K562 (cell line): ENCODE results near the gene PPP1R13B. TPM values are rescaled to one million over a fixed set of nuclear protein-coding genes. Genes with fewer than 3 reads are reported as not detected.

ENCODE experiments used
- ATAC-seq: fragments of 200-7000 bp; cut with Tn5 transposase; 3 replicates; pipeline ENCODE4 v1.9.1; 2020; ENCODE audit warnings: moderate library complexity
- BruUV-seq: library from RNA; stranded (reverse); fragments of 400-500 nt; replicated peaks from 2 replicates; lab custom pipeline; 2021; lab: Mats Ljungman, UMichigan
- CTCF ChIA-PET: fragments of 300-600 bp; formaldehyde crosslinking; extraction: SDS; loops from one replicate; lab custom pipeline; 2021; ENCODE audit warnings: low intra/inter-chr PET ratio; lab: Yijun Ruan, JAX
- POLR2A ChIA-PET: fragments of 300-600, 350-650 bp; sonication (Branson Sonifier 250); formaldehyde crosslinking; extraction: SDS; loops from one replicate; lab custom pipeline; 2021; ENCODE audit warnings: antibody characterized with exemption, inconsistent platforms; lab: Yijun Ruan, JAX
- DNase-seq, 4 experiments: peaks; one replicate each; pipeline versions ENCODE4 v3.0.0 to v3.0.0-alpha.2; 2011 to 2018; ENCODE audit warnings: low spot score in 3 of 4, mixed read lengths in 3 of 4; ENCODE audit errors: extremely low read depth in 1 of 4
- FAIRE-seq: peaks from 2 replicates; lab custom pipeline; 2011; peaks lifted over from hg19 to GRCh38; lab: Jason Lieb, UNC
- H2AFZ ChIP-seq: 2 replicates; pipeline ENCODE4 v1.6.0; 2011; ENCODE audit warnings: low read depth, low read length, control low read depth, inconsistent platforms
- H3K27ac ChIP-seq: fragments of 200-600 bp; 3 replicates; pipeline ENCODE4 v1.8.0; 2011; ENCODE audit warnings: low read depth, mild to moderate bottlenecking, control low read depth, inconsistent platforms, low read length, moderate library complexity, mixed read lengths; ENCODE audit errors: extremely low read depth
- H3K27me3 ChIP-seq, 2 experiments: fragments of 300-600 bp in 1 of 2; 2 replicates in 1 of 2; 3 replicates in 1 of 2; pipeline versions ENCODE4 v1.6.0 to v1.8.0; 2011; ENCODE audit warnings: inconsistent platforms in 2 of 2, low read length in 2 of 2, mild to moderate bottlenecking in 1 of 2, mixed read lengths in 1 of 2, moderate library complexity in 1 of 2; ENCODE audit not compliant: control insufficient read depth in 2 of 2, insufficient read depth in 2 of 2
- H3K36me3 ChIP-seq: fragments of 300-600 bp; 3 replicates; pipeline ENCODE4 v1.8.0; 2011; ENCODE audit warnings: mild to moderate bottlenecking, low read length, inconsistent platforms; ENCODE audit not compliant: control insufficient read depth, insufficient read depth
- H3K4me1 ChIP-seq, 2 experiments: fragments of 200-600 bp in 1 of 2; replicated peaks in 1 of 2; 2 replicates in 1 of 2; 3 replicates in 1 of 2; pipeline versions ENCODE4 v1.5.1 to v1.8.0; 2011; ENCODE audit warnings: inconsistent platforms in 2 of 2, low read length in 2 of 2, mild to moderate bottlenecking in 1 of 2, mixed read lengths in 1 of 2, moderate library complexity in 1 of 2; ENCODE audit not compliant: control insufficient read depth in 2 of 2, insufficient read depth in 2 of 2
- H3K4me2 ChIP-seq: 2 replicates; pipeline ENCODE4 v1.6.1; 2011; ENCODE audit warnings: low read length, control low read depth, inconsistent platforms, mixed read lengths; ENCODE audit not compliant: insufficient read depth
- H3K4me3 ChIP-seq: fragments of 200-600 bp; sonication (generic), shearing (Covaris generic); 2 replicates; pipeline ENCODE4 v1.5.1; 2016; ENCODE audit warnings: control low read depth, inconsistent platforms
- H3K79me2 ChIP-seq: fragments of 200-600 bp; 3 replicates; pipeline ENCODE4 v1.8.0; 2011; ENCODE audit warnings: low read length, inconsistent platforms; ENCODE audit not compliant: control insufficient read depth, insufficient read depth
- H3K9ac ChIP-seq, 2 experiments: 2 replicates each; pipeline versions ENCODE4 v1.6.0 to v1.6.1; 2011; ENCODE audit warnings: low read depth in 2 of 2, low read length in 2 of 2, control low read depth in 1 of 2, inconsistent platforms in 1 of 2, mild to moderate bottlenecking in 1 of 2, mixed read lengths in 1 of 2; ENCODE audit not compliant: insufficient read depth in 1 of 2
- H3K9me1 ChIP-seq: one replicate; pipeline ENCODE4 v1.6.0; 2011; ENCODE audit warnings: inconsistent platforms, mild to moderate bottlenecking, low read length, moderate library complexity; ENCODE audit not compliant: control insufficient read depth, insufficient read depth
- H3K9me3 ChIP-seq: replicated peaks from 2 replicates; pipeline ENCODE4 v1.5.1; 2011; ENCODE audit warnings: low read depth, low read length, inconsistent platforms; ENCODE audit not compliant: control insufficient read depth, insufficient read depth
- H4K20me1 ChIP-seq: replicated peaks from 2 replicates; pipeline ENCODE4 v1.6.1; 2011; ENCODE audit warnings: low read length, inconsistent platforms, mixed read lengths; ENCODE audit not compliant: control insufficient read depth, insufficient read depth
- GATAD2B ChIP-seq: fragments of 450-650 bp; IDR thresholded peaks from 2 replicates; pipeline ENCODE4 v1.6.1; 2017; ENCODE audit warnings: mild to moderate bottlenecking, borderline replicate concordance
- MAFG ChIP-seq: fragments of 450-650 bp; conservative IDR thresholded peaks from 2 replicates; pipeline ENCODE4 v1.6.1; 2016; ENCODE audit warnings: missing genetic modification characterization, missing compliant biosample characterization
- MYNN ChIP-seq, 2 experiments: sonication (generic); formaldehyde crosslinking in 1 of 2; IDR thresholded peaks; 2 replicates each; pipeline versions ENCODE4 v1.5.0 to v1.6.1; 2016 to 2020; ENCODE audit warnings: antibody characterized with exemption in 1 of 2, missing genetic modification reagents in 1 of 2
- NCOA4 ChIP-seq: fragments of 450-650 bp; IDR thresholded peaks from 2 replicates; pipeline ENCODE4 v1.6.1; 2018; ENCODE audit warnings: mild to moderate bottlenecking; ENCODE audit not compliant: partially characterized antibody
- NFXL1 ChIP-seq: fragments of 450-650 bp; formaldehyde crosslinking; IDR thresholded peaks from 2 replicates; pipeline ENCODE4 v1.4.0; 2021; ENCODE audit warnings: mild to moderate bottlenecking
- SMC3 ChIP-seq: conservative IDR thresholded peaks from 2 replicates; pipeline ENCODE4 v1.6.1; 2011; ENCODE audit warnings: low read depth, low read length, improper control_type of control experiment; ENCODE audit not compliant: insufficient read depth
- ZNF408 ChIP-seq: fragments of 250-450 bp; sonication (Bioruptor Pico); IDR thresholded peaks from 2 replicates; pipeline ENCODE4 v1.4.0; 2020; ENCODE audit warnings: low read depth, mild to moderate bottlenecking, moderate library complexity
- ZNF644 ChIP-seq: fragments of 200-800 bp; sonication (Bioruptor generic); IDR thresholded peaks from 2 replicates; pipeline ENCODE4 v1.6.1; 2016; ENCODE audit warnings: low read depth, missing genetic modification characterization, missing compliant biosample characterization
- ZNF764 ChIP-seq: fragments of 250-450 bp; sonication (Bioruptor Pico); IDR thresholded peaks from 2 replicates; pipeline ENCODE4 v1.4.0; 2020; ENCODE audit warnings: low read depth, mild to moderate bottlenecking, moderate library complexity
- WGBS: fragments of 100-300 bp; shearing (Covaris generic); methylation state at CpG from one replicate; pipeline ENCODE4 v1.1.6; 2016; ENCODE audit warnings: low coverage, mixed read lengths; ENCODE audit not compliant: insufficient coverage; ENCODE audit errors: missing lambda C conversion rate; 5-methylcytosine and 5-hydroxymethylcytosine counted together
- in situ Hi-C: fragments of 300-500 bp; cut with MboI; formaldehyde crosslinking; loops from 4 replicates; pipeline ENCODE4 v1.15.0; 2018; ENCODE audit warnings: inconsistent platforms, mixed read lengths
- intact Hi-C: fragments of 100-400 bp; cut with micrococcal nuclease; formaldehyde crosslinking; loops from 2 replicates; pipeline ENCODE4 v1.14.2; 2022
- polyA plus RNA-seq, 8 experiments: library from polyadenylated mRNA; depleted of rRNA in 4 of 8; stranded (reverse) in 5 of 8; unstranded in 3 of 8; fragments of >200 nt; fragmentation: Nextera tagmentation in 2 of 8; fragmentation: Illumina TruSeq in 1 of 8; extraction: Ambion mirVana in 2 of 8; extraction: Trizol in 1 of 8; gene quantifications; 2 replicates each; pipeline versions ENCODE4 v1.2.1 to v1.2.3, GENCODE V29; 2011 to 2014; ENCODE audit warnings: inconsistent platforms in 1 of 8, missing spikeins in 1 of 8
- total RNA-seq, 7 experiments: library from RNA; depleted of rRNA in 6 of 7; stranded (reverse); fragments of >200 nt in 6 of 7; fragmentation: Illumina TruSeq in 2 of 7; extraction: Trizol in 2 of 7; gene quantifications; 2 replicates each; pipeline versions ENCODE4 v1.2.1 to v1.2.3, GENCODE V29; 2011 to 2021; ENCODE audit warnings: low replicate concordance in 1 of 7
- TF ChIP-seq, protein P1 (sequence below): fragments of 450-650 bp; IDR thresholded peaks from 2 replicates; pipeline ENCODE4 v1.6.1; 2016
- TF ChIP-seq, protein P2 (sequence below): fragments of 250-450 bp; sonication (Bioruptor Pico); IDR thresholded peaks from 2 replicates; pipeline ENCODE4 v1.6.1; 2021; ENCODE audit warnings: mild to moderate bottlenecking
- TF ChIP-seq, protein P3 (sequence below): sonication (generic); formaldehyde crosslinking; IDR thresholded peaks from 2 replicates; pipeline ENCODE4 v1.8.0; 2023; ENCODE audit warnings: mild to moderate bottlenecking, missing genetic modification reagents

PPP1R13B gene
- total and polyA plus RNA-seq, 9 of the 15 experiments (the other 6 are each of a cell fraction or from before 2014, with no cell fraction given), result 0.03 to 1.7 (median 0.15) TPM

DNA sequence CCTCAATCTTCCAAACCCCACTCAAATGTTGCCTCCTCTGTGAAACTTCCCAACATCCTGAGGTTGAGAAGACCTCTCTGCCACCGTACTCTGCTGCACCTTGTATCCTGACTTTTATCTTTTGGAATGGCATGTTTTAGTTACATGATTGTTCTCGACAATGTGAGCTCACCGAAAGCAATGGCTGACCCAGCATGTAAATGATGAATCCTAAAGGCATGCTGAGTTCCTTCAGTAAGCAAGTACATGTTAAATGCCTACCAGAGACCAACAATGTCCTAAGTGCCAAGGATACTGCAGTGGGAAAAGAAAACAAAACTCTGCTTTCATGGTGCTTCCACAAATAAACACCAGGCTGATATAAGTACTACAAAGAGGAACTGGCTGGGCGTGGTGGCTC lies 13.7 kb downstream of the PPP1R13B start:
- Histone ChIP-seq H3K4me1 (no peaks in the 10 kb centered on the region), H3K27me3 (peaks cover 2 to 13% of the 10 kb centered on the region in 2 experiments; a peak in 2 of 5 replicates), H3K79me2 (no peaks in the 10 kb centered on the region), H3K27ac (no peak overlapping the region), H3K4me2 (no peak overlapping the region), H3K9ac (no peak overlapping the region), H4K20me1 (no peaks in the 10 kb centered on the region), H3K36me3 (no peaks in the 10 kb centered on the region), H2AFZ (no peak overlapping the region), H3K9me1 (no peaks in the 10 kb centered on the region), H3K9me3 (no peaks in the 10 kb centered on the region), H3K4me3 (no peak overlapping the region)
- FAIRE-seq (no peak), ATAC-seq (no peak), DNase-seq (no peak)
- BruUV-seq, result no TSS peak
- POLR2A ChIA-PET, result no interaction called here
- intact Hi-C loops, result no loop called here
- TF ChIP-seq SMC3 (no peak), GATAD2B (no peak), ZNF764 (CRISPR knock-in tag) (no peak), MYNN (IDR thresholded peaks at IDR 0.05) (no peak), MYNN (CRISPR knock-in tag; IDR thresholded peaks at IDR 0.05) (no peak), ZNF644 (no peak), NFXL1 (CRISPR knock-in tag) (no peak), ZNF408 (no peak), NCOA4 (no peak), MAFG (no peak)
- TF ChIP-seq, protein P1, sequence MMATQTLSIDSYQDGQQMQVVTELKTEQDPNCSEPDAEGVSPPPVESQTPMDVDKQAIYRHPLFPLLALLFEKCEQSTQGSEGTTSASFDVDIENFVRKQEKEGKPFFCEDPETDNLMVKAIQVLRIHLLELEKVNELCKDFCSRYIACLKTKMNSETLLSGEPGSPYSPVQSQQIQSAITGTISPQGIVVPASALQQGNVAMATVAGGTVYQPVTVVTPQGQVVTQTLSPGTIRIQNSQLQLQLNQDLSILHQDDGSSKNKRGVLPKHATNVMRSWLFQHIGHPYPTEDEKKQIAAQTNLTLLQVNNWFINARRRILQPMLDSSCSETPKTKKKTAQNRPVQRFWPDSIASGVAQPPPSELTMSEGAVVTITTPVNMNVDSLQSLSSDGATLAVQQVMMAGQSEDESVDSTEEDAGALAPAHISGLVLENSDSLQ, result no peak
- TF ChIP-seq, protein P2, sequence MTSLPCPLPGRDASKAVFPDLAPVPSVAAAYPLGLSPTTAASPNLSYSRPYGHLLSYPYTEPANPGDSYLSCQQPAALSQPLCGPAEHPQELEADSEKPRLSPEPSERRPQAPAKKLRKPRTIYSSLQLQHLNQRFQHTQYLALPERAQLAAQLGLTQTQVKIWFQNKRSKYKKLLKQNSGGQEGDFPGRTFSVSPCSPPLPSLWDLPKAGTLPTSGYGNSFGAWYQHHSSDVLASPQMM (CRISPR knock-in tag), result no peak
- TF ChIP-seq, protein P3, sequence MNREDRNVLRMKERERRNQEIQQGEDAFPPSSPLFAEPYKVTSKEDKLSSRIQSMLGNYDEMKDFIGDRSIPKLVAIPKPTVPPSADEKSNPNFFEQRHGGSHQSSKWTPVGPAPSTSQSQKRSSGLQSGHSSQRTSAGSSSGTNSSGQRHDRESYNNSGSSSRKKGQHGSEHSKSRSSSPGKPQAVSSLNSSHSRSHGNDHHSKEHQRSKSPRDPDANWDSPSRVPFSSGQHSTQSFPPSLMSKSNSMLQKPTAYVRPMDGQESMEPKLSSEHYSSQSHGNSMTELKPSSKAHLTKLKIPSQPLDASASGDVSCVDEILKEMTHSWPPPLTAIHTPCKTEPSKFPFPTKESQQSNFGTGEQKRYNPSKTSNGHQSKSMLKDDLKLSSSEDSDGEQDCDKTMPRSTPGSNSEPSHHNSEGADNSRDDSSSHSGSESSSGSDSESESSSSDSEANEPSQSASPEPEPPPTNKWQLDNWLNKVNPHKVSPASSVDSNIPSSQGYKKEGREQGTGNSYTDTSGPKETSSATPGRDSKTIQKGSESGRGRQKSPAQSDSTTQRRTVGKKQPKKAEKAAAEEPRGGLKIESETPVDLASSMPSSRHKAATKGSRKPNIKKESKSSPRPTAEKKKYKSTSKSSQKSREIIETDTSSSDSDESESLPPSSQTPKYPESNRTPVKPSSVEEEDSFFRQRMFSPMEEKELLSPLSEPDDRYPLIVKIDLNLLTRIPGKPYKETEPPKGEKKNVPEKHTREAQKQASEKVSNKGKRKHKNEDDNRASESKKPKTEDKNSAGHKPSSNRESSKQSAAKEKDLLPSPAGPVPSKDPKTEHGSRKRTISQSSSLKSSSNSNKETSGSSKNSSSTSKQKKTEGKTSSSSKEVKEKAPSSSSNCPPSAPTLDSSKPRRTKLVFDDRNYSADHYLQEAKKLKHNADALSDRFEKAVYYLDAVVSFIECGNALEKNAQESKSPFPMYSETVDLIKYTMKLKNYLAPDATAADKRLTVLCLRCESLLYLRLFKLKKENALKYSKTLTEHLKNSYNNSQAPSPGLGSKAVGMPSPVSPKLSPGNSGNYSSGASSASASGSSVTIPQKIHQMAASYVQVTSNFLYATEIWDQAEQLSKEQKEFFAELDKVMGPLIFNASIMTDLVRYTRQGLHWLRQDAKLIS (CRISPR knock-in tag), result no peak
- CTCF ChIA-PET, result no interaction called here
- in situ Hi-C loops, result no loop called here
- WGBS, result 0% methylated on average over 4 of the region's 4 CpGs
